HFFc6 (cell line): ENCODE measurements around the gene RNASET2. TPM values are rescaled to one million over a fixed set of nuclear protein-coding genes. Genes with fewer than 3 reads are reported as not detected.

Experiments used
- DNase-seq: peaks from one replicate; pipeline ENCODE4 v3.0.0-alpha.2; 2018
- H3K27ac Mint-ChIP-seq: 2 replicates; pipeline ENCODE4 v1.8.0; 2020; ENCODE audit warnings: mild to moderate bottlenecking, mixed read lengths
- H3K27me3 Mint-ChIP-seq: 2 replicates; pipeline ENCODE4 v1.8.0; 2021; ENCODE audit warnings: mild to moderate bottlenecking, moderate library complexity, mixed read lengths; ENCODE audit not compliant: insufficient read depth
- H3K36me3 Mint-ChIP-seq: 2 replicates; pipeline ENCODE4 v1.8.0; 2021; ENCODE audit warnings: low read depth, mixed read lengths
- H3K4me1 Mint-ChIP-seq: 2 replicates; pipeline ENCODE4 v1.8.0; 2020; ENCODE audit warnings: low read depth, mixed read lengths
- H3K4me3 Mint-ChIP-seq: 2 replicates; pipeline ENCODE4 v1.8.0; 2020; ENCODE audit warnings: mild to moderate bottlenecking, moderate library complexity, mixed read lengths
- H3K9me3 Mint-ChIP-seq: 2 replicates; pipeline ENCODE4 v1.8.0; 2020; ENCODE audit warnings: mild to moderate bottlenecking, mixed read lengths
- CTCF ChIP-seq: fragments of 200-600 bp; sonication (generic); IDR thresholded peaks from 2 replicates; pipeline ENCODE4 v1.5.0; 2021; ENCODE audit warnings: antibody characterized with exemption, mild to moderate bottlenecking
- total RNA-seq, 6 experiments: library from RNA; stranded (reverse); fragmentation: NEBNext Ultra II Directional; extraction: Animal tissue kit (Norgen Biotek cat#: 25700); gene quantifications; 2 replicates in 1 of 6; 3 replicates in 5 of 6; pipeline ENCODE4 v1.2.3, GENCODE V29; 2021

The RNASET2 gene
- total RNA-seq, 6 experiments from 2014 or later = 15.1 to 28.9 (median 16.5) TPM

GRCh38 chr6:166933396-166933795 lies 23.0 kb downstream of the RNASET2 start:
- Mint-ChIP-seq H3K4me3 (no peak overlapping the region), H3K9me3 (peaks cover 13% of the 10 kb centered on the region)
- no peak for TF ChIP-seq CTCF

GRCh38 chr6:166932616-166933015 lies 23.7 kb downstream of the RNASET2 start:
- H3K4me1 Mint-ChIP-seq = no peaks in the 10 kb centered on the region
- no peak overlapping the region for H3K4me3 Mint-ChIP-seq
- H3K36me3 Mint-ChIP-seq = no peaks in the 10 kb centered on the region; the same call in 1 of the 2 replicates
- no peak for TF ChIP-seq CTCF
- no peak overlapping the region for H3K27ac Mint-ChIP-seq
- peaks cover 5% of the 10 kb centered on the region for H3K27me3 Mint-ChIP-seq
- H3K9me3 Mint-ChIP-seq = peaks cover 13% of the 10 kb centered on the region
- no peak for DNase-seq

More at GRCh38 chr6:166933396-166933795, 23.0 kb downstream of the RNASET2 start:
- no peak overlapping the region for H3K27ac Mint-ChIP-seq
- no peak for DNase-seq
- no peaks in the 10 kb centered on the region for H3K4me1 Mint-ChIP-seq
- H3K36me3 Mint-ChIP-seq = no peaks in the 10 kb centered on the region; the same call in 1 of the 2 replicates
- peaks cover 5% of the 10 kb centered on the region for H3K27me3 Mint-ChIP-seq

GRCh38 chr6:166932116-166932515 lies 24.2 kb downstream of the RNASET2 start:
- Mint-ChIP-seq H3K9me3 (peaks cover 13% of the 10 kb centered on the region), H3K27ac (no peak overlapping the region), H3K4me3 (no peak overlapping the region), H3K27me3 (peaks cover 5% of the 10 kb centered on the region), H3K36me3 (no peaks in the 10 kb centered on the region; the same call in 1 of the 2 replicates), H3K4me1 (no peaks in the 10 kb centered on the region)
- TF ChIP-seq CTCF = no peak
- no peak for DNase-seq

- no peak for DNase-seq
- H3K4me3 Mint-ChIP-seq = no peak overlapping the region
- H3K9me3 Mint-ChIP-seq = peaks cover 13% of the 10 kb centered on the region
- no peak overlapping the region for H3K27ac Mint-ChIP-seq
- H3K27me3 Mint-ChIP-seq = peaks cover 5% of the 10 kb centered on the region
- H3K36me3 Mint-ChIP-seq = no peaks in the 10 kb centered on the region; the same call in 1 of the 2 replicates
- no peaks in the 10 kb centered on the region for H3K4me1 Mint-ChIP-seq
- TF ChIP-seq CTCF = no peak
These were observed 24.9 kb downstream of the RNASET2 start for GRCh38 chr6:166931426-166931970.

- Mint-ChIP-seq H3K36me3 (no peaks in the 10 kb centered on the region; the same call in 1 of the 2 replicates), H3K4me1 (no peaks in the 10 kb centered on the region), H3K27ac (no peak overlapping the region), H3K27me3 (peaks cover 5% of the 10 kb centered on the region), H3K4me3 (no peak overlapping the region), H3K9me3 (peaks cover 13% of the 10 kb centered on the region)
- DNase-seq = no peak
- no peak for TF ChIP-seq CTCF
These were observed 25.9 kb downstream of the RNASET2 start for GRCh38 chr6:166930354-166930891.
